Measurements from ENCODE around the gene PAXX.

PAXX gene

DNA sequence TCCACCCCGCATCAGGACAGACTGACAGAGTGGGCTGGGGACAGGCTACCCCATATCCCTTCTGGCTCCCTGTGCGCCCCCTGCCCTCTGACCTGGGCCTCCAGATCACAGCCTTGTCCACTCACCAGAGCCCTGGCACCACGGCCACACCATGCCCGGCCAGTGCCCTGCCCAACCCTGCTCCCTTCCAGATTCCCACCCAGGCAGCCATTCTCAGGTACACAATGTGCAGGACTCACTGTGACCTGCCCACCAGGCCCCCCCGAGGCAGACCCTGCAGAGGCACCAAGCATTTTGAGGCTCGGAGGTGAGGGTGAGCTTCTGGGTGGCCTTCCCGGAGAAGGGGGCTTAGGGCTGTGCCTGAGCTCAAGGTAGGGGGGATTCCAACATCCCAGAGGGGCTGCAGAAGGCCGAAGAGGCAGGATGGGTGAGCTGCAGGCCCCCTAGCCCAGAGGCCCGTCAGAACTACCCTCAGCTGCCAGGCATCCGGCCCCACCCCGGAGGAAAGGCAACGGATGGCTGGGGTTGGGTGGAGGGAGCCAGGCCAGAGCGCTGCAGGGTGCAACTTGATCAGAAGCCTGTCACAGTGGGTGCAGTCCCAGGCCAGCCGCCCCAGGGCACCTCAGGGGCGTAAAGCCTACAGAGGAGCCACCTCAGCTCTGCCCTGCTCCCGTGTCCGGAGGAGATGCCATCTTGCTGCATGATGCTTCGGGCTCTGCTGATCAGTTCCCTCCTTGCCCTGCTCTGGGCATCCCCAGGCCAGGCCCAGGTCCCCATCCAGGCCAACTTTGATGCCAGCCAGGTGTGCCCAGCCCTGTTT is 9.8 kb upstream of the PAXX start, which contains the start of gene LCNL1:
Gene LCNL1 (plus strand): TSS at position 762 of the 820 bp plus-strand sequence. CDS start 594 bp downstream, outside the sequence.
- no peak for DNase-seq (ENCODE audit: low read depth)

DNA sequence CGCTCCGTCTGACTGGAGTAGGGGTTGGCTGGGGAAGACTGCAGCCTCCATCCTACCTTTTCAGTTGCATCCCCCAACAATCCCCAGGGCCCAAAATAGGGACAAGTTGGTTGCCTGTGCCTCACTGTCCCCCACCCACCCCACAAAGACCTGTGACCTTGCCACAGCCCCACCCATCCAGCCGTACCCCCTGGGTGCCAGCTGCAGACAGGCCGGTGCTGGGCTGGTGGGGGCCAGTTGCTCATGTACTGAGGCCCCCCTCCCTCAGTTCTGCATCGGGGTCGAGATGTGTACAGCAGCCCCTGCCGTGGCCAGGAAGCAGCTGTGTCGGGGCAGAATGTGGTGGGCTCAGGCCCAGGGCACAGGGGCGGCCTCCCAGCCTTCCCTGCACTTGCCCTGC is 9.1 kb upstream of the PAXX start:
- no peak for DNase-seq (ENCODE audit: low read depth)

GRCh38 chr9:136983656-136984314 is 8.4 kb upstream of the PAXX start:
- DNase-seq (ENCODE audit: low read depth): peak; percentile 41

DNA sequence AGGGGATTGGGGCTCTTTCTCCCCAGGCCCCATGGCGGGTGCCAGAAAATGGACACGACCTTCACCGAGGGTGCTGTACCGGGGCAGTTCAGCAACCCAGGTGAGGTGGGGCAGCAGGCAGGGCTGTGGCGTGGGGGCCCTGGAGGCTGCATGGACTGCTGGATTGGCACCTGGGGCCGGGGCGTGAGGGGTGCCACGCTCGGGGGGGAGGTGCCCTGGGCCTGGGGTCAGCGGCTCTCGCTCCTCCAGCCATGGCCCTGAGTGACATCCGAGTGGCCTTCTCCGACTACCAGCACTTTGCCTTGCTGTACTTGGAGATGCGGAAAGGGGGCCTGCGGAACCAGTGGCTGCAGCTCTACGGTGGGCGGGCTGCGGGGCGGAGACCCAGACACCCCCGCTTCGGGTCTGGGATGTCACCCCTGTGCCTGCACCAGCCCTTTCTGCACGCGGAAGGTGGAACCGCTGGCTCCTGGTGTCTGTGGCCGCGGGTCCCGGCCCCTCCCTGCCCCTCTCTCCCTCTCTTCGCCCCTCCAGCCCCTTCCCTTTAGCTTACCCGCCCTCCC is 7.7 kb upstream of the PAXX start:
- no peak for DNase-seq (ENCODE audit: low read depth)

DNA sequence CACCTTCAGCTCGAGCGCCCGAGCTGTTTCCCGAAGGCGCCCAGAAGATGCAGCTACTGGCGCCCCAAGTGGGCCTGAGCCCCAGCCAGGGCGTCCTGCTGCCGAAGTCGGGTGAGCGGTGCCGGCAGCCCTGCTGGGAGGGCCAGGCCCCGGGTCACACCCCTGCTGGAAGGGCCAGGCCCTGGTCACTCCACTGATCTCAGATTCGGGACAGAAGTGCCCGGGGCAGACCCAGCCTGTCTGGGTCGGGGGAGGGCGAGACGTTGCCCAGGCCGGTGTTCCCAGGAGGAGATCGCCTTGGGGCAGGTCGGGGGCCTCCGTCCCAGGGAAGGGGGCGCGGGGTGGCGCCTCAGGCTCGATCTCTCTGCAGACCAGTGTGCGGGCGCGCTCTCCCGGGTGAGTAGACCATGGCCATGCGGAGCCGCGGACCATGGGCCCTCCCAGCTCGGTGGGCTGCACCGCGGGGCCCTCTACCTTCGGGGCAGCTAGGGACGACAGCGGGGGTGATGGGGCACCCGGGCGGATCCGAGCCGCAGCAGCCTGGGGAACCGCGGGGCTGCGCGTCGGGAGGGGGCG is 7.1 kb upstream of the PAXX start:
- DNase-seq (ENCODE audit: low read depth): no peak

DNA sequence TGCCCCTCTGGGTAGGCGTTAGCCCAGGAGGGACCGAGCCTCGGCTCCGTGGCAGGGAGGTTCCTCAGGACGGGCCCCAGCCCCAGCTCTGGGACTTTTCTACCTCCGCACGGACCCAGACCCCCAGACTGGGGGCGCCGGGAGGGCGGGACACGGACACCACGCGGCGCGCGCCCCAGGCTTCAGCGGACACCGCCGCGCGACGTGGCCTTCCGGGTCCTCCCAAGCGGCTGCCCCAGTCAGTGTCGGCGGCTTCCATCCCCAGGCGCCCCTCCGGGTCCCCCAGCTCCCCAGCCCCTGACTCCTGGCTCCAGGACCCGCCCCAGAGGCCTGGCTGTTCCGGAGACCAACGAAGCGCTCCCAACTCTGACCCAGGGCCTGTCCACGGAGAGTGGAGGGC is 6.4 kb upstream of the PAXX start:
- DNase-seq (ENCODE audit: low read depth): no peak

DNA sequence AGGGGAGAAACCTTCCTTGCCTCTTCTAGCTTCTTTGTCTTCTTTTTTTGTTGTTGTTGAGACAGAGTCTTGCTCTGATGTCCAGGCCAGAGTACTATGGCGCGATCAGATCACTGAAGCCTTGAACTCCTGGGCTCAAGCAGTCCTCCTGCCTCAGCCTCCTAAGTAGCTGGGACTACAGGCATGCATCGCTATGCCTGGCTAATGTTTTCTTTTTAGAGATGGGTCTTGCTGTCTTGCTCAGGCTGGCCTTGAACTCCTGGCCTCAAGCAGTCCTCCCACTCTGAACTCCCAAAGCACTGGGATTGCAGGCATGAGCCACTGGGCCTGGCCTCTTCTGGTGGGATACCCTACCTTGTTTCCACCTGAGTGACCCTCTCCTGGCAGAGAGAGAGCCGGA is 3.4 kb upstream of the PAXX start:
- no peak for DNase-seq (ENCODE audit: low read depth)

DNA sequence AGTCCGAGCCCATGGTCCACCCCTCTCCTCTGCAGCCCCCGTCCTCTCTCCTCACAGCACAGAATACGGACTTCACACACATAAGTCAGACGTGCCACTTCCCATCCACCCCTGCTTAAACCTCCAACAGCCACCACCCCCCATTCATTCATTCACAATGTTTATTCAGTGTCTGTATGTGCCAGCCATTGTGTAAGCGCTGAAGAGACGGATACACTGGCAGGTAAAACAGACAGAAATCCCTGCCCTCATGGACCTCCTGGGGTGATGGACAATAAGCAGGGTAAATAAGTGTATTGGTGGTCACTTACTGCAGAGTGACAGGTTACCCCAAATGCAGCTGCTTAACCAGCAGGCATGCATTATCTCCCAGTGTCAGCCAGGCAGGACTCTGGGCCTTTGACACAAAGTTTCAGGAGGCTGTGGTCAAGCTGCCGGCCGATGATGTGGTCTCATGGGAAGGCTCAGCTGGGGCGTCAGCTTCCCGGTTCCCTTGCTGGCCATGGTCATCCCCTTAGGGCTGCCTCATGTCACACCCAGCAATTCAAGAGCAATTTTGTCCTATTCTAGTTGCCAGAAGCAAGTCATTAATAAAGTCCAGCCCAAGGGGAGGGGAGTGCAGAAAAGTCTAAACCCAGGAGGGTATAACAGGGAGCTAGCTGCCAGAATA is 1.8 kb upstream of the PAXX start:
- DNase-seq (ENCODE audit: low read depth): no peak

GRCh38 chr9:136992819-136993369 is 672 bp downstream of the PAXX start:
- DNase-seq (ENCODE audit: low read depth): no peak

- DNase-seq (ENCODE audit: low read depth): no peak
These were observed 2.1 kb downstream of the PAXX start for GRCh38 chr9:136994180-136994887.

DNA sequence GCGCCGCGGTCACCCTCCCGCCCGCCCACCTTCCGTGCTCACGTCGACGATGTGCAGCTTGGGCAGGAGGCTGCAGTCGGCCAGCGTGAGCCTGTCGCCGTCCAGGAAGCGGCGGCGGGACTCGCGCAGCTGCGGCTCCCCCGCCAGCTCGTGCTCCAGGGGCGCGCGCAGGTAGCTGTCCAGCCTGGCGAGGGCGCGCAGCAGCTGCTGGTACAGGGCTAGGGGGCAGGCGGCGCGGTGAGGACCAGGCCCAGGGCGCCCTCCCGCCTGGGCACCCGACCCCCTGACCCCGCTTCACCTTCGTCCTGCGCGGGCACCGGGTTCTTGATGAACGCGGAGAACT is 2.6 kb downstream of the PAXX start:
- no peak for DNase-seq (ENCODE audit: low read depth)

DNA sequence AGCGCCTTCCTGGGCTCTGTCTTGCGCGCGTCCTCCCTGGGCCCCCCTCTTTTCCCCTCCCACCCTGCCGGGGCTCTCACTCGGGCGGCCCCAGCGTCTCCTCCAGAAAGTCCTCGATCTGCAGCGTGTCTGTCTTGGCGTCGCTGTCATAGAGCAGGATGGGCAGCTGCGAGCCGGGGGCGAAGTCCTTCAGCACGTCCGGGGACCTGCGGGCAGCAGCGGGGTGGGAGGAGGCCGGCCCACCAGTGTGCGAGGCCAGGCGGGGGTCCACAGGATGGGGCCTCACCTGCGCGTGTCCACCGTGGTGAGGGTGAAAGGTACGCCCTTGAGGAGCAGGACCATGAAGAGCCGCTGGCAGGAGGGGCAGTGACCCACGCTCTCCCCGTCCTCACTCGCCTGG is 3.1 kb downstream of the PAXX start:
- DNase-seq (ENCODE audit: low read depth): no peak

DNA sequence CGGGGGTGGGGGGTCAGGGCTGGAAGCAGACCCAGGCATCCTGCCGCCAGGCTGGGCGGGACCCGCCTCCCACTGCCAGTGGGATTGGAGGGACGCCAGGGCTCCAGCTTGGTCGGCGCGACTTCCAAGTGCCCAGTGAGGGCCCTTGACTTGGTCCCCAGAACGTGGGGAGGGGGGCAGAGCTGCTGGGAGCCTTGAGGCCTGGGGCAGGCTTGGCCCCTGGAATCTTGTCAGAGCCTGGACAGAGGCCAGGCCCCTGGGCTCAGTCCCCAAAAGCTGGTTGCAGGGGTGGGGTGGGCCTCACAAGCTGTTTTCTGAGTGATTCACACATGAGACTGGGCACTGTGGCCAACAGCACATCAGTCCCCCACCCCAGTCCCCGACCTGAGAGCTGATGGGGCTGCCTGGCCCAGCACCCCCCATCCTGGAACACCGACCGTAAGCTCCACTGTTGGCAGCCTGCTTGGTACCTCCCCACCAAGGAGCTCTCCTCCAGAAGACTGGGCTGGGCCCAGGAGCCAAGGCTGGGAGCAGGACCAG is 3.6 kb downstream of the PAXX start:
- no peak for DNase-seq (ENCODE audit: low read depth)

GRCh38 chr9:136996361-136997292 is 4.4 kb downstream of the PAXX start, which contains the start of gene CLIC3:
Gene CLIC3, minus strand, starts transcription at chr9:136996568. Its CDS starts 25 bp downstream, at chr9:136996543.
- peak; percentile 37 for DNase-seq (ENCODE audit: low read depth)

DNA sequence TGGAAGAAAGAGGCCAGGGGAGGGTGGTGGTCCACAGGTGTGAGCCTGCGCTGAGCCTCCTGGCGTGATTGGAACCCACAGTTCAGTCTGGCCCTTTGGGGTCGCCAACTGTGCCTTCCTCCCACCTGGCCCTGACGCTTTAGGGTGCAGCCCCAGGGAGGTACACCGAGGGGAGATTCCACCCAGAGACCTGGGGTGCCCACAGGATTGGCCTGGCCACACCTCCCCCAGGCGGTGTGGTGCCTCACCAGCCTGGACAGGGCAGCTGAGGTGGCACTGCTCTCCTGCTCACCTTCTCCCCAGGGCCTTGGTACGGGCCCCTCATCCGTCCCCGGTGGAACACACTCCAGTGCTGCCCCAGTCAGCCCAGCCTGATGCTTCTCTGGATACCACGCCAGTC is 5.1 kb downstream of the PAXX start:
- DNase-seq (ENCODE audit: low read depth): no peak

- no peak for DNase-seq (ENCODE audit: low read depth)
These were observed 5.6 kb downstream of the PAXX start for GRCh38 chr9:136997830-136998234.

GRCh38 chr9:137000177-137000930 is 8.1 kb downstream of the PAXX start:
- peak; percentile 87 for DNase-seq (ENCODE audit: low read depth)

DNA sequence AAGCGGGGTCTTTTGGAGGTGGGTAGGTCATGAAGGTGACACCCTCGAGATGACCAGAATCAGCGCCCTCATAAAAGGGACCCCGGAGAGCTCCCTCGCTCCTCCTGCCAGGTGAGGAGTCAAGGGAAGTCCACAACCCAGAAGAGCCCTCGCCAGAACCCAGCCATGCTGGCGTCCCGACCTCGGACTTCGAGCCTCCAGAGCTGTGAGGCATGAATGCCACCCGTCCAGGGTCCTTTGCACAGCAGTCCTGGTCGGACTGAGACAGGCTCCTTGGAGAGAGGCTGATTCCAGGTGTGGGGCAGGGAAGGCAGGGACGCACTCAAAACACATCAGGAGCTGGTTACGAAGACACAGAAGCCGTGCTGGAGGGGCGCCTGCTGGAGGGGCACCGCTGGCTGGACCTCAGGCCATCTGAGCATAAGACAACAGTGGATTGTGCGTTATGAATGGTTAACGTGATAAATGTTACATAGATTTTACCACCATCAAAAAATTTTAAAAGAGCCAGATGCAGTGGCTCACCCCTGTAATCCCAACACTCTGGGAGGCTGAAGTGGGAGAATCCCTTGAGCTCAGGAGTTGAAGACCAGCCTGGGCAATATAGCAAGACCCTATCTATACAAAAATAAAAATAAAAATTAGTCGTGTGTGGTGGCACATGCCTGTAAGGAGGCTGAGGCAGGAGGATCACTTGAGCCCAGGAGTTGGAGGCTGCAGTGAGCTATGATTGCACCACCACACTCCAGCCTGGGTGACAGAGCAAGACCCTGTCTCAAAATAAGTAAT is 9.8 kb downstream of the PAXX start:
- no peak for DNase-seq (ENCODE audit: low read depth)
